ENCODE data around the gene COA1.

- TF ChIP-seq CTCF (IDR thresholded peaks at IDR 0.05; ENCODE audit: extremely low read depth in 1 of 2, insufficient read depth in 1 of 2, low read depth in 1 of 2, low read length in 2 of 2), result no peak
- no peak for TF ChIP-seq POLR2AphosphoS5 (IDR thresholded peaks at IDR 0.05; ENCODE audit: insufficient read depth, low read depth, low read length)
- no peak for TF ChIP-seq POLR2A (IDR thresholded peaks at IDR 0.05; ENCODE audit: low read depth, low read length)
- no peak for TF ChIP-seq MYC (IDR thresholded peaks at IDR 0.05; ENCODE audit: low read depth, low read length)
- TF ChIP-seq EZH2 (IDR thresholded peaks at IDR 0.05; ENCODE audit: borderline replicate concordance, low read depth, low read length, severe bottlenecking), result no peak
- TF ChIP-seq MAX (IDR thresholded peaks at IDR 0.05; ENCODE audit: insufficient read depth, insufficient read length), result no peak
Measured at GRCh38 chr7:43679210-43680068, 49.9 kb downstream of the COA1 start.
